Liver (tissue), 9 donors: ENCODE results near the gene CHORDC1. TPM values are rescaled to one million over a fixed set of nuclear protein-coding genes. Genes with fewer than 3 reads are reported as not detected.

Experiments
- DNase-seq: peaks from one replicate; pipeline ENCODE4 v3.0.0-alpha.2; 2017; ENCODE audit warnings: low spot score
- H3K27ac ChIP-seq, 2 donors: one replicate each; pipeline ENCODE4 v1.7.0; 2013; ENCODE audit warnings: inconsistent platforms in 2 of 2, low read length in 2 of 2, control low read depth in 1 of 2, low read depth in 1 of 2, mild to moderate bottlenecking in 1 of 2
- H3K27me3 ChIP-seq, 4 donors: one replicate each; pipeline versions ENCODE4 v1.6.1 to v1.7.0; 2013; ENCODE audit warnings: low read length in 3 of 4, inconsistent platforms in 1 of 4, mild to moderate bottlenecking in 1 of 4, moderate library complexity in 1 of 4; ENCODE audit not compliant: control insufficient read depth in 4 of 4, insufficient read depth in 4 of 4
- H3K36me3 ChIP-seq, 4 donors: one replicate each; pipeline versions ENCODE4 v1.6.1 to v1.7.0; 2013; ENCODE audit warnings: low read length in 3 of 4, mild to moderate bottlenecking in 3 of 4, low read depth in 1 of 4, moderate library complexity in 1 of 4; ENCODE audit not compliant: control insufficient read depth in 4 of 4, insufficient read depth in 3 of 4
- H3K4me1 ChIP-seq, 4 donors: one replicate each; pipeline versions ENCODE4 v1.6.1 to v1.7.0; 2013; ENCODE audit warnings: low read length in 3 of 4, mild to moderate bottlenecking in 3 of 4, moderate library complexity in 1 of 4; ENCODE audit not compliant: control insufficient read depth in 4 of 4, insufficient read depth in 4 of 4
- H3K4me3 ChIP-seq, 3 donors: one replicate each; pipeline versions ENCODE4 v1.6.1 to v1.7.0; 2013; ENCODE audit warnings: low read length in 3 of 3, control low read depth in 1 of 3, low read depth in 1 of 3, mild to moderate bottlenecking in 1 of 3
- H3K9ac ChIP-seq, 2 donors: one replicate each; pipeline ENCODE4 v1.7.0; 2013; ENCODE audit warnings: low read length in 2 of 2, mild to moderate bottlenecking in 2 of 2, moderate library complexity in 2 of 2, control low read depth in 1 of 2, low read depth in 1 of 2
- H3K9me3 ChIP-seq, 4 donors: one replicate each; pipeline versions ENCODE4 v1.6.1 to v1.7.0; 2013; ENCODE audit warnings: low read length in 3 of 4; ENCODE audit not compliant: control insufficient read depth in 4 of 4
- EGR1 ChIP-seq, 2 donors: IDR thresholded peaks; 2 replicates each; pipeline ENCODE4 v1.6.1; 2016 to 2018; ENCODE audit warnings: antibody characterized with exemption in 2 of 2, low read depth in 2 of 2
- FOXA1 ChIP-seq: IDR thresholded peaks from 2 replicates; pipeline ENCODE4 v1.6.1; 2016; ENCODE audit warnings: antibody characterized with exemption
- FOXA2 ChIP-seq: IDR thresholded peaks from 2 replicates; pipeline ENCODE4 v1.6.1; 2016; ENCODE audit warnings: antibody characterized with exemption
- GABPA ChIP-seq, 2 donors: IDR thresholded peaks in 1 of 2; conservative IDR thresholded peaks in 1 of 2; 2 replicates each; pipeline ENCODE4 v1.6.1; 2016; ENCODE audit warnings: antibody characterized with exemption in 2 of 2, mild to moderate bottlenecking in 1 of 2, moderate library complexity in 1 of 2
- HNF4A ChIP-seq, 2 donors: conservative IDR thresholded peaks; 2 replicates each; pipeline ENCODE4 v1.6.1; 2016; ENCODE audit warnings: antibody characterized with exemption in 2 of 2, mild to moderate bottlenecking in 2 of 2
- HNF4G ChIP-seq: IDR thresholded peaks from 2 replicates; pipeline ENCODE4 v1.6.1; 2016; ENCODE audit warnings: antibody characterized with exemption
- JUND ChIP-seq, 2 donors: IDR thresholded peaks; 2 replicates each; pipeline ENCODE4 v1.6.1; 2016; ENCODE audit warnings: antibody characterized with exemption in 2 of 2
- RAD21 ChIP-seq, 2 donors: IDR thresholded peaks; 2 replicates each; pipeline ENCODE4 v1.6.1; 2016; ENCODE audit warnings: antibody characterized with exemption in 2 of 2, mild to moderate bottlenecking in 2 of 2
- RXRA ChIP-seq, 2 donors: IDR thresholded peaks; 2 replicates each; pipeline ENCODE4 v1.6.1; 2017 to 2018; ENCODE audit warnings: antibody characterized with exemption in 2 of 2, mild to moderate bottlenecking in 1 of 2
- SP1 ChIP-seq: IDR thresholded peaks from 2 replicates; pipeline ENCODE4 v1.6.1; 2018; ENCODE audit warnings: antibody characterized with exemption, mild to moderate bottlenecking
- TAF1 ChIP-seq: conservative IDR thresholded peaks from 2 replicates; pipeline ENCODE4 v1.6.1; 2016; ENCODE audit warnings: antibody characterized with exemption, mild to moderate bottlenecking
- YY1 ChIP-seq: IDR thresholded peaks from 2 replicates; pipeline ENCODE4 v1.6.1; 2016; ENCODE audit warnings: antibody characterized with exemption, mild to moderate bottlenecking
- WGBS: extraction: QIAGEN DNeasy Blood & Tissue Kit; methylation state at CpG from one replicate; pipeline ENCODE4 v1.1.7; 2013; 5-methylcytosine and 5-hydroxymethylcytosine counted together
- polyA plus RNA-seq, 2 donors: library from polyadenylated mRNA; stranded (reverse) in 1 of 2; unstranded in 1 of 2; fragments of 200-250 nt in 1 of 2; fragments of >200 nt in 1 of 2; fragmentation: Nextera tagmentation in 1 of 2; extraction: Ambion mirVana in 1 of 2; gene quantifications; one replicate each; pipeline versions ENCODE4 v1.2.1 to v1.2.3, GENCODE V29; 2013 to 2015
- total RNA-seq, 2 donors: library from RNA; depleted of rRNA; stranded (reverse); fragments of >200 nt; gene quantifications; one replicate each; pipeline ENCODE4 v1.2.3, GENCODE V29; 2014
- TF ChIP-seq, protein P1 (sequence below): IDR thresholded peaks from 2 replicates; pipeline ENCODE4 v1.6.1; 2016; ENCODE audit warnings: antibody characterized with exemption, mild to moderate bottlenecking
- TF ChIP-seq, protein P2 (sequence below): IDR thresholded peaks from 2 replicates; pipeline ENCODE4 v1.6.1; 2016; ENCODE audit warnings: antibody characterized with exemption
- TF ChIP-seq, protein P3 (sequence below): IDR thresholded peaks from 2 replicates; pipeline ENCODE4 v1.6.1; 2016; ENCODE audit warnings: antibody characterized with exemption
- TF ChIP-seq, protein P4 (sequence below): IDR thresholded peaks from 2 replicates; pipeline ENCODE4 v1.6.1; 2016; ENCODE audit warnings: antibody characterized with exemption
- donor health status: healthy.
- donor health status: healthy.
- donor health status: healthy.
- donor health status: healthy.
- donor health status: healthy.

The CHORDC1 gene
- total and polyA plus RNA-seq, 4 donors: 9.4 to 39.5 (median 16.7) TPM

DNA sequence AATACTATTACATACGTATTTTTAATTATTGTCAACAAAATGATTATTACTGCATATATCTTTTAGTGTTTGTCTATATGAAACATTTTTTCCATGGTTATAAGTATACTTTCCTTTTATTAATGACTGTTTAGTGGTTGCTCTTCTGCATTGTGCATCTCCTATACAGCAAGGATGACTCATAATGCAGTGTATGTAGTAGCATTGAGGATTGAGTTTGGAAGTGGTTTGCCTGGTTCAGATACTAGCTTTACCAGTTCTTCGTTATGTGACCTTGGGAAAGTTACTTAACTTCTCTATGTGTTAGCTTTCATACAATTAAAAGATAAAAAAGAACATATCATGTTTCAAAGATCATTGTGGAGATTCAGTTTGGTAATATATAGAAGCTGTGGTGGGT, 44.1 kb downstream of the CHORDC1 start:
- H3K9ac ChIP-seq: no peak overlapping the region
- no peak overlapping the region for H3K27ac ChIP-seq
- no peaks in the 10 kb centered on the region for H3K9me3 ChIP-seq
- no peaks in the 10 kb centered on the region for H3K36me3 ChIP-seq
- no peaks in the 10 kb centered on the region for H3K27me3 ChIP-seq
- WGBS: 95% methylated on average over 2 of the region's 2 CpGs
- TF ChIP-seq GABPA (IDR thresholded peaks at IDR 0.05 in 1 of 2, conservative IDR thresholded peaks at IDR 0.05 in 1 of 2): no peak
- TF ChIP-seq, protein P1, sequence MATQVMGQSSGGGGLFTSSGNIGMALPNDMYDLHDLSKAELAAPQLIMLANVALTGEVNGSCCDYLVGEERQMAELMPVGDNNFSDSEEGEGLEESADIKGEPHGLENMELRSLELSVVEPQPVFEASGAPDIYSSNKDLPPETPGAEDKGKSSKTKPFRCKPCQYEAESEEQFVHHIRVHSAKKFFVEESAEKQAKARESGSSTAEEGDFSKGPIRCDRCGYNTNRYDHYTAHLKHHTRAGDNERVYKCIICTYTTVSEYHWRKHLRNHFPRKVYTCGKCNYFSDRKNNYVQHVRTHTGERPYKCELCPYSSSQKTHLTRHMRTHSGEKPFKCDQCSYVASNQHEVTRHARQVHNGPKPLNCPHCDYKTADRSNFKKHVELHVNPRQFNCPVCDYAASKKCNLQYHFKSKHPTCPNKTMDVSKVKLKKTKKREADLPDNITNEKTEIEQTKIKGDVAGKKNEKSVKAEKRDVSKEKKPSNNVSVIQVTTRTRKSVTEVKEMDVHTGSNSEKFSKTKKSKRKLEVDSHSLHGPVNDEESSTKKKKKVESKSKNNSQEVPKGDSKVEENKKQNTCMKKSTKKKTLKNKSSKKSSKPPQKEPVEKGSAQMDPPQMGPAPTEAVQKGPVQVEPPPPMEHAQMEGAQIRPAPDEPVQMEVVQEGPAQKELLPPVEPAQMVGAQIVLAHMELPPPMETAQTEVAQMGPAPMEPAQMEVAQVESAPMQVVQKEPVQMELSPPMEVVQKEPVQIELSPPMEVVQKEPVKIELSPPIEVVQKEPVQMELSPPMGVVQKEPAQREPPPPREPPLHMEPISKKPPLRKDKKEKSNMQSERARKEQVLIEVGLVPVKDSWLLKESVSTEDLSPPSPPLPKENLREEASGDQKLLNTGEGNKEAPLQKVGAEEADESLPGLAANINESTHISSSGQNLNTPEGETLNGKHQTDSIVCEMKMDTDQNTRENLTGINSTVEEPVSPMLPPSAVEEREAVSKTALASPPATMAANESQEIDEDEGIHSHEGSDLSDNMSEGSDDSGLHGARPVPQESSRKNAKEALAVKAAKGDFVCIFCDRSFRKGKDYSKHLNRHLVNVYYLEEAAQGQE: no peak
- TF ChIP-seq FOXA2: no peak
- TF ChIP-seq RXRA (IDR thresholded peaks at IDR 0.05): no peak
- TF ChIP-seq TAF1: no peak
- TF ChIP-seq HNF4A (conservative IDR thresholded peaks at IDR 0.05): no peak
- TF ChIP-seq, protein P2, sequence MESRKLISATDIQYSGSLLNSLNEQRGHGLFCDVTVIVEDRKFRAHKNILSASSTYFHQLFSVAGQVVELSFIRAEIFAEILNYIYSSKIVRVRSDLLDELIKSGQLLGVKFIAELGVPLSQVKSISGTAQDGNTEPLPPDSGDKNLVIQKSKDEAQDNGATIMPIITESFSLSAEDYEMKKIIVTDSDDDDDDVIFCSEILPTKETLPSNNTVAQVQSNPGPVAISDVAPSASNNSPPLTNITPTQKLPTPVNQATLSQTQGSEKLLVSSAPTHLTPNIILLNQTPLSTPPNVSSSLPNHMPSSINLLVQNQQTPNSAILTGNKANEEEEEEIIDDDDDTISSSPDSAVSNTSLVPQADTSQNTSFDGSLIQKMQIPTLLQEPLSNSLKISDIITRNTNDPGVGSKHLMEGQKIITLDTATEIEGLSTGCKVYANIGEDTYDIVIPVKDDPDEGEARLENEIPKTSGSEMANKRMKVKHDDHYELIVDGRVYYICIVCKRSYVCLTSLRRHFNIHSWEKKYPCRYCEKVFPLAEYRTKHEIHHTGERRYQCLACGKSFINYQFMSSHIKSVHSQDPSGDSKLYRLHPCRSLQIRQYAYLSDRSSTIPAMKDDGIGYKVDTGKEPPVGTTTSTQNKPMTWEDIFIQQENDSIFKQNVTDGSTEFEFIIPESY: no peak
- TF ChIP-seq EGR1 (IDR thresholded peaks at IDR 0.05; ENCODE audit: low read depth in 2 of 2): no peak
- no peak for TF ChIP-seq JUND (IDR thresholded peaks at IDR 0.05)
- TF ChIP-seq, protein P3, sequence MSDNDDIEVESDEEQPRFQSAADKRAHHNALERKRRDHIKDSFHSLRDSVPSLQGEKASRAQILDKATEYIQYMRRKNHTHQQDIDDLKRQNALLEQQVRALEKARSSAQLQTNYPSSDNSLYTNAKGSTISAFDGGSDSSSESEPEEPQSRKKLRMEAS: no peak
- no peak for TF ChIP-seq FOXA1
- H3K4me3 ChIP-seq: no peak overlapping the region
- DNase-seq: no peak
- no peaks in the 10 kb centered on the region for H3K4me1 ChIP-seq

DNA sequence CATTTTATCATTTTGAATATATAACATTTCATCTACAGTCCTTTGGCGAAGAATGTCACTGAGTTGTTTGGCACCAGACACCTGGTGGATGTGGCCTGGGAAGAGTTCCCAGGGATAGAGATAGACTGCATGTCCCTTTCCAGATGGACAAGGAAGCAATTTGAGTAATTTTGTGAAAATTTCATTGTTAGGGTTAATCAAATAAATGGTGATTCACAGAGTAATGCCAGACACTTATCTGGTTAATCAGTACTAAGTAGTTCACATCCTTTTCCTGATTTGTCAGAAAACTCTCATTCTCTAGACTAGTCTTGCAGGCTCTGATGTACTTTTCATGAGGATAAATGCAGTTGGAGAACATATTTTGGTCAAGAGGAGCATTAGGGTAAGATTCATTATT, 46.8 kb downstream of the CHORDC1 start:
- Histone ChIP-seq H3K4me3 (no peak overlapping the region), H3K9ac (no peak overlapping the region), H3K27me3 (no peaks in the 10 kb centered on the region), H3K9me3 (no peaks in the 10 kb centered on the region), H3K36me3 (no peaks in the 10 kb centered on the region), H3K4me1 (no peaks in the 10 kb centered on the region), H3K27ac (no peak overlapping the region)
- TF ChIP-seq JUND (IDR thresholded peaks at IDR 0.05) (no peak), GABPA (IDR thresholded peaks at IDR 0.05 in 1 of 2, conservative IDR thresholded peaks at IDR 0.05 in 1 of 2) (no peak), RAD21 (IDR thresholded peaks at IDR 0.05) (no peak), HNF4A (conservative IDR thresholded peaks at IDR 0.05) (no peak), FOXA2 (no peak), YY1 (no peak), SP1 (no peak), RXRA (IDR thresholded peaks at IDR 0.05) (no peak), EGR1 (IDR thresholded peaks at IDR 0.05; ENCODE audit: low read depth in 2 of 2) (no peak), TAF1 (no peak), HNF4G (no peak), FOXA1 (no peak)
- TF ChIP-seq, protein P3: no peak
- TF ChIP-seq, protein P1: no peak
- TF ChIP-seq, protein P4, sequence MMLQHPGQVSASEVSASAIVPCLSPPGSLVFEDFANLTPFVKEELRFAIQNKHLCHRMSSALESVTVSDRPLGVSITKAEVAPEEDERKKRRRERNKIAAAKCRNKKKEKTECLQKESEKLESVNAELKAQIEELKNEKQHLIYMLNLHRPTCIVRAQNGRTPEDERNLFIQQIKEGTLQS: no peak
- TF ChIP-seq, protein P2: no peak
- DNase-seq: no peak
- 98% methylated on average over 1 of the region's 1 CpG for WGBS
